ENCODE measurements around the gene FAM20B. TPM values are rescaled to one million over a fixed set of nuclear protein-coding genes. Genes with fewer than 3 reads are reported as not detected.

FAM20B gene
- total and polyA plus RNA-seq, 2 of the 8 experiments (the other 6 are each of a cell fraction or from before 2014, with no cell fraction given), result 8.3 to 36.6 TPM

- Histone ChIP-seq H4K5ac (ENCODE audit: insufficient read length, low read depth, low read length) (no peak overlapping the region), H3K23me2 (ENCODE audit: low read depth, low read length) (no peaks in the 10 kb centered on the region), H3K14ac (ENCODE audit: insufficient read length) (no peak overlapping the region), H3K4me2 (ENCODE audit: insufficient read depth in 1 of 2, low read depth in 2 of 2, low read length in 2 of 2) (no peak overlapping the region), H3K79me2 (ENCODE audit: control insufficient read depth in 1 of 2, insufficient read depth in 2 of 2, low read length in 2 of 2) (peaks cover 0 to 17% of the 10 kb centered on the region in 2 experiments; a peak in 1 of 4 replicates), H3K9me3 (ENCODE audit: insufficient read depth in 2 of 2, low read depth in 1 of 2, low read length in 1 of 2) (no peaks in the 10 kb centered on the region), H3K79me1 (ENCODE audit: low read depth, low read length) (peaks cover 8% of the 10 kb centered on the region; the same call in 1 of the 2 replicates), H3K36me3 (ENCODE audit: control insufficient read depth in 2 of 4, insufficient read depth in 4 of 4, low read length in 3 of 4) (peaks cover 9 to 42% (median 30%) of the 10 kb centered on the region in 4 experiments), H3K56ac (replicated peaks; ENCODE audit: insufficient read length, low read depth, low read length) (no peak overlapping the region), H4K20me1 (replicated peaks in 1 of 2; ENCODE audit: control insufficient read depth in 1 of 2, insufficient read depth in 2 of 2, low read length in 2 of 2) (peaks cover 5 to 7% of the 10 kb centered on the region in 2 experiments), H3K4me1 (replicated peaks in 1 of 4; ENCODE audit: control insufficient read depth in 3 of 4, insufficient read depth in 4 of 4, low read length in 3 of 4) (peaks cover 0 to 7% (median 4%) of the 10 kb centered on the region in 4 experiments; a peak in 3 of 7 replicates), H2BK15ac (ENCODE audit: low read length) (no peak overlapping the region), H3K27me3 (replicated peaks in 1 of 4; ENCODE audit: control insufficient read depth in 3 of 4, extremely low read depth in 1 of 4, insufficient read depth in 3 of 4, low read length in 3 of 4) (no peaks in the 10 kb centered on the region), H3K23ac (ENCODE audit: insufficient read length) (no peak overlapping the region), H2BK120ac (replicated peaks; ENCODE audit: low read depth, low read length) (no peak overlapping the region), H2BK5ac (ENCODE audit: low read depth, low read length) (no peak overlapping the region), H4K8ac (ENCODE audit: extremely low read depth, insufficient read depth, low read length) (no peak overlapping the region), H3K18ac (ENCODE audit: extremely low read depth, low read length) (no peak overlapping the region), H4K91ac (replicated peaks; ENCODE audit: insufficient read length, low read length) (no peak overlapping the region), H3K27ac (ENCODE audit: low read depth, low read length) (no peak overlapping the region), H3K9ac (replicated peaks in 1 of 4; ENCODE audit: extremely low read depth in 1 of 4, low read depth in 3 of 4, low read length in 3 of 4) (no peak overlapping the region), H3K4ac (replicated peaks; ENCODE audit: insufficient read length, low read depth, low read length) (no peak overlapping the region), H2AK5ac (ENCODE audit: low read depth, low read length) (no peak overlapping the region), H2BK12ac (ENCODE audit: low read depth, low read length) (no peak overlapping the region), H2AFZ (ENCODE audit: low read length) (no peak overlapping the region), H3K4me3 (ENCODE audit: extremely low read depth in 1 of 4, insufficient read depth in 2 of 4, low read depth in 3 of 4, low read length in 4 of 4) (no peak overlapping the region), H2BK20ac (ENCODE audit: low read length) (no peak overlapping the region)
- ChIA-PET POLR2A (ENCODE audit: partially characterized antibody) (interaction anchor here (1.4 kb wide), 1 partner anchor 15 kb away, joined by 3 read pairs; no protein-coding TSS in a partner anchor), CTCF (ENCODE audit: partially characterized antibody) (interaction anchor here (0.9 to 2.0 kb wide), 4 partner anchors 10 to 775 kb away, joined by 3 to 5 read pairs (median 4); no protein-coding TSS in a partner anchor)
- WGBS, 2 experiments (ENCODE audit: extremely low coverage in 1 of 2, insufficient coverage in 1 of 2, insufficient read length in 1 of 2, insufficient replicate concordance in 2 of 2, low coverage in 1 of 2, low lambda C conversion rate in 2 of 2, missing lambda C conversion rate in 1 of 2), result 89% methylated on average over 9 of the region's 9 CpGs; no CpG with 5 or more reads in 1 of the 2 experiments
- DNase-seq (ENCODE audit: low read depth in 1 of 2, low spot score in 2 of 2), result no peak
- no peak for FAIRE-seq
- no peak for TF ChIP-seq SUZ12 (IDR thresholded peaks at IDR 0.05; ENCODE audit: low read length)
- no peak for TF ChIP-seq SAP30 (IDR thresholded peaks at IDR 0.05; ENCODE audit: insufficient read depth, insufficient replicate concordance, low read length)
- TF ChIP-seq SP2 (IDR thresholded peaks at IDR 0.05; ENCODE audit: low read length), result no peak
- TF ChIP-seq, protein P1, sequence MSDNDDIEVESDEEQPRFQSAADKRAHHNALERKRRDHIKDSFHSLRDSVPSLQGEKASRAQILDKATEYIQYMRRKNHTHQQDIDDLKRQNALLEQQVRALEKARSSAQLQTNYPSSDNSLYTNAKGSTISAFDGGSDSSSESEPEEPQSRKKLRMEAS (IDR thresholded peaks at IDR 0.05), result no peak
Measured at GRCh38 chr1:179092896-179093461, 67.3 kb downstream of the FAM20B start.
